Measurements from ENCODE around the gene P3R3URF. TPM values are rescaled to one million over a fixed set of nuclear protein-coding genes. Genes with fewer than 3 reads are reported as not detected.

P3R3URF gene
- total and polyA plus RNA-seq, 9 of the 15 experiments (the other 6 are each of a cell fraction or from before 2014, with no cell fraction given) = not detected

GRCh38 chr1:46153732-46154131, 22.6 kb downstream of the P3R3URF start (continued):
- peak; percentile 96 for TF ChIP-seq HMBOX1 (IDR thresholded peaks at IDR 0.05)
- TF ChIP-seq GATAD2B (IDR thresholded peaks at IDR 0.05; ENCODE audit: borderline replicate concordance) = 0 out of 2 replicates have a peak, but pooled peaks have one; percentile 22
- TF ChIP-seq CBFA2T3 (IDR thresholded peaks at IDR 0.05) = peak; percentile 51
- TF ChIP-seq SMARCA4 (IDR thresholded peaks at IDR 0.05) = peak; percentile 31; the same call in 1 of the 2 replicates
- peak; percentile 48; the same call in 1 of the 2 replicates for TF ChIP-seq DPF2 (IDR thresholded peaks at IDR 0.05)
- TF ChIP-seq TEAD4 (IDR thresholded peaks at IDR 0.05; ENCODE audit: low read length) = peak; percentile 15; the same call in 1 of the 2 replicates
- TF ChIP-seq TEAD4 (CRISPR knock-in tag; IDR thresholded peaks at IDR 0.05; ENCODE audit: borderline replicate concordance) = no peak
- peak; percentile 49; the same call in 1 of the 2 replicates for TF ChIP-seq PKNOX1 (IDR thresholded peaks at IDR 0.05)
- TF ChIP-seq RBBP5 (IDR thresholded peaks at IDR 0.05; ENCODE audit: borderline replicate concordance, insufficient read depth, low read length, poor library complexity, severe bottlenecking) = no peak
- TF ChIP-seq ARID1B (IDR thresholded peaks at IDR 0.05) = peak; percentile 47; the same call in 1 of the 2 replicates
- TF ChIP-seq MEIS2 (IDR thresholded peaks at IDR 0.05; ENCODE audit: partially characterized antibody) = peak; percentile 18
- TF ChIP-seq CBFA2T2 (conservative IDR thresholded peaks at IDR 0.05) = peak; percentile 33; the same call in 1 of the 2 replicates
- no peak for TF ChIP-seq HMGXB4 (CRISPR knock-in tag; IDR thresholded peaks at IDR 0.05)
- TF ChIP-seq ZNF655 (CRISPR knock-in tag; IDR thresholded peaks at IDR 0.05) = no peak
- TF ChIP-seq MTA1 (IDR thresholded peaks at IDR 0.05; ENCODE audit: borderline replicate concordance) = 0 out of 2 replicates have a peak, but pooled peaks have one; percentile 17
- no peak for TF ChIP-seq ZNF766 (CRISPR knock-in tag; conservative IDR thresholded peaks at IDR 0.05)
- 0 out of 2 replicates have a peak, but pooled peaks have one; percentile 38 for TF ChIP-seq FOSL1 (tag; conservative IDR thresholded peaks at IDR 0.05)
- TF ChIP-seq TCF3 (CRISPR knock-in tag; IDR thresholded peaks at IDR 0.05) = peak; percentile 44; the same call in 1 of the 2 replicates
- no peak for TF ChIP-seq KLF16 (IDR thresholded peaks at IDR 0.05)
